ENCODE data around the gene IFNA6.

The IFNA6 gene

GRCh38 chr9:21348430-21348970 is 2.2 kb downstream of the IFNA6 start:
- H3K9me3 Mint-ChIP-seq, result no peaks in the 10 kb centered on the region
- H3K4me1 Mint-ChIP-seq (ENCODE audit: low read depth), result no peaks in the 10 kb centered on the region
- no peak overlapping the region for H3K4me3 Mint-ChIP-seq
- no peaks in the 10 kb centered on the region for H3K36me3 Mint-ChIP-seq (ENCODE audit: low read depth)
- H3K27ac Mint-ChIP-seq, result no peak overlapping the region
- peaks cover 28% of the 10 kb centered on the region for H3K27me3 Mint-ChIP-seq

- Mint-ChIP-seq H3K36me3 (ENCODE audit: low read depth) (no peaks in the 10 kb centered on the region), H3K27me3 (peaks cover 20% of the 10 kb centered on the region), H3K9me3 (no peaks in the 10 kb centered on the region), H3K4me3 (no peak overlapping the region), H3K4me1 (ENCODE audit: low read depth) (peaks cover 6% of the 10 kb centered on the region), H3K27ac (no peak overlapping the region)
Measured at GRCh38 chr9:21340735-21341134, 10.0 kb downstream of the IFNA6 start.

- Mint-ChIP-seq H3K27ac (peak overlapping the region; percentile 41), H3K36me3 (ENCODE audit: low read depth) (peaks cover 25% of the 10 kb centered on the region), H3K4me1 (ENCODE audit: low read depth) (peaks cover 42% of the 10 kb centered on the region), H3K4me3 (peak overlapping the region; percentile 93), H3K9me3 (no peaks in the 10 kb centered on the region), H3K27me3 (peaks cover 3% of the 10 kb centered on the region)
Measured at GRCh38 chr9:21336457-21336856, 14.2 kb downstream of the IFNA6 start.

- Mint-ChIP-seq H3K9me3 (no peaks in the 10 kb centered on the region), H3K27me3 (no peaks in the 10 kb centered on the region), H3K4me1 (ENCODE audit: low read depth) (peaks cover 56% of the 10 kb centered on the region), H3K4me3 (peak within 1 kb of the TSS; percentile 93), H3K36me3 (ENCODE audit: low read depth) (peaks cover 34% of the 10 kb centered on the region), H3K27ac (peak within 1 kb of the TSS; percentile 87)
Measured at GRCh38 chr9:21334701-21335632, 15.7 kb downstream of the IFNA6 start, which contains the start of gene KLHL9. Gene KLHL9, minus strand, starts transcription at chr9:21335404. Its CDS starts 545 bp downstream, at chr9:21334859.

GRCh38 chr9:21333226-21333625 is 17.5 kb downstream of the IFNA6 start:
- no peaks in the 10 kb centered on the region for H3K27me3 Mint-ChIP-seq
- H3K4me1 Mint-ChIP-seq (ENCODE audit: low read depth), result peaks cover 68% of the 10 kb centered on the region
- H3K27ac Mint-ChIP-seq, result no peak overlapping the region

GRCh38 chr9:21331676-21332402 is 18.8 kb downstream of the IFNA6 start:
- no peaks in the 10 kb centered on the region for H3K27me3 Mint-ChIP-seq
- peaks cover 82% of the 10 kb centered on the region for H3K4me1 Mint-ChIP-seq (ENCODE audit: low read depth)
- H3K27ac Mint-ChIP-seq, result no peak overlapping the region
- H3K36me3 Mint-ChIP-seq (ENCODE audit: low read depth), result peaks cover 43% of the 10 kb centered on the region
- H3K4me3 Mint-ChIP-seq, result peak overlapping the region; percentile 93
- H3K9me3 Mint-ChIP-seq, result no peaks in the 10 kb centered on the region

More at GRCh38 chr9:21333226-21333625, 17.5 kb downstream of the IFNA6 start:
- Mint-ChIP-seq H3K9me3 (no peaks in the 10 kb centered on the region), H3K4me3 (peak overlapping the region; percentile 93), H3K36me3 (ENCODE audit: low read depth) (peaks cover 38% of the 10 kb centered on the region)

GRCh38 chr9:21326526-21327139 is 24.1 kb downstream of the IFNA6 start:
- H3K4me1 Mint-ChIP-seq (ENCODE audit: low read depth), result peaks cover 45% of the 10 kb centered on the region
- H3K27me3 Mint-ChIP-seq, result no peaks in the 10 kb centered on the region
- H3K9me3 Mint-ChIP-seq, result no peaks in the 10 kb centered on the region
- no peak overlapping the region for H3K27ac Mint-ChIP-seq
- H3K36me3 Mint-ChIP-seq (ENCODE audit: low read depth), result peaks cover 52% of the 10 kb centered on the region
- no peak overlapping the region for H3K4me3 Mint-ChIP-seq

GRCh38 chr9:21324047-21324446 is 26.6 kb downstream of the IFNA6 start:
- Mint-ChIP-seq H3K27ac (peak overlapping the region; percentile 33), H3K4me1 (ENCODE audit: low read depth) (peaks cover 24% of the 10 kb centered on the region), H3K36me3 (ENCODE audit: low read depth) (peaks cover 39% of the 10 kb centered on the region), H3K27me3 (no peaks in the 10 kb centered on the region), H3K4me3 (no peak overlapping the region), H3K9me3 (no peaks in the 10 kb centered on the region)

GRCh38 chr9:21322911-21323461 is 27.7 kb downstream of the IFNA6 start:
- H3K36me3 Mint-ChIP-seq (ENCODE audit: low read depth), result peaks cover 39% of the 10 kb centered on the region
- no peaks in the 10 kb centered on the region for H3K9me3 Mint-ChIP-seq
- H3K4me3 Mint-ChIP-seq, result no peak overlapping the region
- H3K27ac Mint-ChIP-seq, result no peak overlapping the region
- no peaks in the 10 kb centered on the region for H3K27me3 Mint-ChIP-seq
- peaks cover 19% of the 10 kb centered on the region for H3K4me1 Mint-ChIP-seq (ENCODE audit: low read depth)

- no peak overlapping the region for H3K4me3 Mint-ChIP-seq
- peaks cover 4% of the 10 kb centered on the region for H3K4me1 Mint-ChIP-seq (ENCODE audit: low read depth)
- no peaks in the 10 kb centered on the region for H3K9me3 Mint-ChIP-seq
- no peak overlapping the region for H3K27ac Mint-ChIP-seq
- H3K27me3 Mint-ChIP-seq, result no peaks in the 10 kb centered on the region
- peaks cover 24% of the 10 kb centered on the region for H3K36me3 Mint-ChIP-seq (ENCODE audit: low read depth)
Measured at GRCh38 chr9:21320465-21320864, 30.2 kb downstream of the IFNA6 start.

- Mint-ChIP-seq H3K36me3 (ENCODE audit: low read depth) (peaks cover 10% of the 10 kb centered on the region), H3K4me3 (no peak overlapping the region), H3K27me3 (no peaks in the 10 kb centered on the region), H3K27ac (no peak overlapping the region), H3K4me1 (ENCODE audit: low read depth) (peaks cover 4% of the 10 kb centered on the region), H3K9me3 (no peaks in the 10 kb centered on the region)
Measured at GRCh38 chr9:21317956-21318923, 32.4 kb downstream of the IFNA6 start.

- H3K27me3 Mint-ChIP-seq, result no peaks in the 10 kb centered on the region
- no peaks in the 10 kb centered on the region for H3K36me3 Mint-ChIP-seq (ENCODE audit: low read depth)
- peaks cover 4% of the 10 kb centered on the region for H3K4me1 Mint-ChIP-seq (ENCODE audit: low read depth)
- no peaks in the 10 kb centered on the region for H3K9me3 Mint-ChIP-seq
- no peak overlapping the region for H3K4me3 Mint-ChIP-seq
- no peak overlapping the region for H3K27ac Mint-ChIP-seq
Measured at GRCh38 chr9:21316860-21317259, 33.8 kb downstream of the IFNA6 start.

GRCh38 chr9:21316032-21316842 is 34.5 kb downstream of the IFNA6 start:
- H3K4me3 Mint-ChIP-seq, result no peak overlapping the region
- H3K9me3 Mint-ChIP-seq, result no peaks in the 10 kb centered on the region
- peaks cover 4% of the 10 kb centered on the region for H3K4me1 Mint-ChIP-seq (ENCODE audit: low read depth)
- H3K36me3 Mint-ChIP-seq (ENCODE audit: low read depth), result no peaks in the 10 kb centered on the region
- H3K27me3 Mint-ChIP-seq, result no peaks in the 10 kb centered on the region
- H3K27ac Mint-ChIP-seq, result no peak overlapping the region
